GM12873 (cell line): Measurements from ENCODE around the gene FUT2.

Experiments used
- TF ChIP-seq, protein P1 (sequence below): IDR thresholded peaks from 2 replicates; pipeline ENCODE4 v1.5.1; 2012; ENCODE audit warnings: low read depth, mild to moderate bottlenecking, moderate library complexity, low read length, control low read depth; ENCODE audit not compliant: insufficient read depth; ENCODE audit errors: missing control alignments

Gene FUT2

GRCh38 chr19:48680436-48681126 is 15.2 kb upstream of the FUT2 start:
- TF ChIP-seq, protein P1, sequence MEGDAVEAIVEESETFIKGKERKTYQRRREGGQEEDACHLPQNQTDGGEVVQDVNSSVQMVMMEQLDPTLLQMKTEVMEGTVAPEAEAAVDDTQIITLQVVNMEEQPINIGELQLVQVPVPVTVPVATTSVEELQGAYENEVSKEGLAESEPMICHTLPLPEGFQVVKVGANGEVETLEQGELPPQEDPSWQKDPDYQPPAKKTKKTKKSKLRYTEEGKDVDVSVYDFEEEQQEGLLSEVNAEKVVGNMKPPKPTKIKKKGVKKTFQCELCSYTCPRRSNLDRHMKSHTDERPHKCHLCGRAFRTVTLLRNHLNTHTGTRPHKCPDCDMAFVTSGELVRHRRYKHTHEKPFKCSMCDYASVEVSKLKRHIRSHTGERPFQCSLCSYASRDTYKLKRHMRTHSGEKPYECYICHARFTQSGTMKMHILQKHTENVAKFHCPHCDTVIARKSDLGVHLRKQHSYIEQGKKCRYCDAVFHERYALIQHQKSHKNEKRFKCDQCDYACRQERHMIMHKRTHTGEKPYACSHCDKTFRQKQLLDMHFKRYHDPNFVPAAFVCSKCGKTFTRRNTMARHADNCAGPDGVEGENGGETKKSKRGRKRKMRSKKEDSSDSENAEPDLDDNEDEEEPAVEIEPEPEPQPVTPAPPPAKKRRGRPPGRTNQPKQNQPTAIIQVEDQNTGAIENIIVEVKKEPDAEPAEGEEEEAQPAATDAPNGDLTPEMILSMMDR: no peak

- TF ChIP-seq, protein P1: no peak
Measured at GRCh38 chr19:48681127-48681470, 14.7 kb upstream of the FUT2 start.

DNA sequence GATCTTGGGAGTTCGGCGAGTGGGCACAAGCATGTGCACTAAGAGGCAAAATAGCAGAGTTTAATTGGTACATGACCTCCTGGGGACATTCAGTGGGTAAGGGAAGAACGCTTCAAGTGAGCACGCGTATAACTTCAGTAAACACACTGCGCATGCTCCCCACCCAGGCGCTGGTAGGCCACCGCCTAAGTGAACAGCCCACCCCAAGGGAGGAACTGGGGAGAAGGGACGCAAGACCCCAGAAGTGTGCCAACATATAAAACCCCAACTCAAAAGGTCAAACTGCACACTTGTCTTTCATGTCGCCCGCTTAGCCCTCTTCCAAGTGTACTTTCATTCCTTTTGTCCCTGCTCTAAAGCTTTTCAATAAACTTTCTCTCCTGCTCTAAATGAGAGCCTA is 12.4 kb upstream of the FUT2 start:
- TF ChIP-seq, protein P1: no peak

GRCh38 chr19:48685583-48685982 is 10.2 kb upstream of the FUT2 start:
- TF ChIP-seq, protein P1: no peak

- TF ChIP-seq, protein P1: no peak
Measured at GRCh38 chr19:48686088-48686487, 9.7 kb upstream of the FUT2 start.

DNA sequence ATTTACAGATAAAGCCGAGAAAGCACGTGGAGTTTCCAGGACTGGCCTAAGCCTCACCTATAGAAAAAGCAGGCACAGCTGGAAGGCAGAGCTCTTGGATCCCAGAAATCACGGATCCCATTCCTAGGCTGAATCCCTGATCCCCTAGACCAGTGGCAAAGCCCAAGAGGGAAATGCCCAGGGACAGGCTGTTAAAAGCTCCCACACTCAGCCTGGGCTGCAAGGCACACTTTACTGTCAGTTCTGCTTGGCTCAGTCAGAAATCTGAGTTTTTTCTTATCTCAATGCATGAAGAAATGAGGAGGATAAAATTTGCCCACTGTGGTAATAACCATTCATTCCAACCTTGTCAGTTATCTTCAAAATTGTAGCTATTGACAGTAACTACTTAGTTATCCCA is 8.0 kb upstream of the FUT2 start:
- TF ChIP-seq, protein P1: no peak

- TF ChIP-seq, protein P1: no peak
Measured at GRCh38 chr19:48689449-48689848, 6.3 kb upstream of the FUT2 start.
